Osteoblast (primary cell): ENCODE measurements around the gene SLC5A5. TPM values are rescaled to one million over a fixed set of nuclear protein-coding genes. Genes with fewer than 3 reads are reported as not detected.

ENCODE experiments used
- DNase-seq: peaks from one replicate; pipeline ENCODE4 v3.0.0; 2011; ENCODE audit warnings: low spot score, mixed read lengths; ENCODE audit not compliant: insufficient read length; ENCODE audit errors: missing footprints
- H2AFZ ChIP-seq: 2 replicates; pipeline ENCODE4 v1.6.0; 2011; ENCODE audit warnings: mild to moderate bottlenecking, low read length
- H3K27ac ChIP-seq: 2 replicates; pipeline ENCODE4 v1.5.1; 2011; ENCODE audit warnings: mild to moderate bottlenecking, low read depth, low read length, moderate library complexity
- H3K27me3 ChIP-seq: 2 replicates; pipeline ENCODE4 v1.6.0; 2012; ENCODE audit warnings: mild to moderate bottlenecking, control low read depth, inconsistent platforms, low read length, moderate library complexity; ENCODE audit not compliant: insufficient read depth
- H3K36me3 ChIP-seq: 2 replicates; pipeline ENCODE4 v1.5.1; 2011; ENCODE audit warnings: mild to moderate bottlenecking, low read length, control low read depth, moderate library complexity; ENCODE audit not compliant: insufficient read depth
- H3K4me1 ChIP-seq: 2 replicates; pipeline ENCODE4 v1.5.1; 2011; ENCODE audit warnings: mild to moderate bottlenecking, low read length, control low read depth, moderate library complexity; ENCODE audit not compliant: insufficient read depth
- H3K4me2 ChIP-seq: 2 replicates; pipeline ENCODE4 v1.6.0; 2011; ENCODE audit warnings: mild to moderate bottlenecking, low read length; ENCODE audit not compliant: insufficient read depth
- H3K4me3 ChIP-seq: fragments of 200-600 bp; sonication (generic); 3 replicates; pipeline ENCODE4 v1.5.1; 2012; ENCODE audit warnings: mild to moderate bottlenecking, low read length, inconsistent platforms; ENCODE audit not compliant: insufficient read depth
- H3K79me2 ChIP-seq: 2 replicates; pipeline ENCODE4 v1.6.0; 2012; ENCODE audit warnings: mild to moderate bottlenecking, low read length, control low read depth, inconsistent platforms; ENCODE audit not compliant: insufficient read depth
- H3K9me3 ChIP-seq: 2 replicates; pipeline ENCODE4 v1.5.1; 2011; ENCODE audit warnings: low read depth, low read length, control low read depth
- H4K20me1 ChIP-seq: 2 replicates; pipeline ENCODE4 v1.6.0; 2012; ENCODE audit warnings: mild to moderate bottlenecking, low read length, control low read depth; ENCODE audit not compliant: insufficient read depth
- CTCF ChIP-seq: IDR thresholded peaks from 2 replicates; pipeline ENCODE4 v1.5.1; 2011; ENCODE audit warnings: mild to moderate bottlenecking, low read depth, low read length, moderate library complexity; ENCODE audit errors: extremely low read depth
- total RNA-seq: library from RNA; depleted of rRNA; stranded (reverse); fragments of >200 nt; gene quantifications from 2 replicates; pipeline ENCODE4 v1.2.3, GENCODE V29; 2012

Gene SLC5A5
- total RNA-seq, 1 donor: under 0.01 TPM

- Histone ChIP-seq H3K9me3 (no peaks in the 10 kb centered on the region), H3K4me3 (no peak overlapping the region), H3K27me3 (no peaks in the 10 kb centered on the region), H3K36me3 (no peaks in the 10 kb centered on the region), H2AFZ (no peak overlapping the region), H3K4me1 (no peaks in the 10 kb centered on the region), H3K4me2 (no peak overlapping the region), H3K79me2 (no peaks in the 10 kb centered on the region), H4K20me1 (no peaks in the 10 kb centered on the region), H3K27ac (no peak overlapping the region)
- DNase-seq: peak; percentile 30
- no peak for TF ChIP-seq CTCF
These were observed 16.5 kb downstream of the SLC5A5 start for GRCh38 chr19:17888260-17888659.

GRCh38 chr19:17889609-17890214 lies 18.0 kb downstream of the SLC5A5 start:
- peak; percentile 97 for DNase-seq
- no peaks in the 10 kb centered on the region for H3K36me3 ChIP-seq
- TF ChIP-seq CTCF: no peak
- no peaks in the 10 kb centered on the region for H3K9me3 ChIP-seq
- H3K27me3 ChIP-seq: no peaks in the 10 kb centered on the region
- H3K79me2 ChIP-seq: no peaks in the 10 kb centered on the region
- no peaks in the 10 kb centered on the region for H4K20me1 ChIP-seq
- no peak overlapping the region for H3K4me2 ChIP-seq
- H3K4me3 ChIP-seq: no peak overlapping the region
- no peak overlapping the region for H2AFZ ChIP-seq
- H3K4me1 ChIP-seq: no peaks in the 10 kb centered on the region
- no peak overlapping the region for H3K27ac ChIP-seq

- Histone ChIP-seq H4K20me1 (no peaks in the 10 kb centered on the region), H3K36me3 (no peaks in the 10 kb centered on the region), H3K9me3 (no peaks in the 10 kb centered on the region), H3K79me2 (no peaks in the 10 kb centered on the region), H3K4me1 (no peaks in the 10 kb centered on the region), H3K27ac (no peak overlapping the region), H3K4me3 (no peak overlapping the region), H3K4me2 (no peak overlapping the region), H3K27me3 (no peaks in the 10 kb centered on the region), H2AFZ (no peak overlapping the region)
- no peak for TF ChIP-seq CTCF
- peak; percentile 60 for DNase-seq
These were observed 22.0 kb downstream of the SLC5A5 start for GRCh38 chr19:17893766-17894165.

- peak overlapping the region; percentile 47 for H2AFZ ChIP-seq
- no peak overlapping the region for H3K4me3 ChIP-seq
- H3K4me2 ChIP-seq: no peak overlapping the region
These were observed 31.0 kb downstream of the SLC5A5 start for GRCh38 chr19:17902701-17903100.

More at GRCh38 chr19:17902701-17903100, 31.0 kb downstream of the SLC5A5 start:
- Histone ChIP-seq H3K27me3 (no peaks in the 10 kb centered on the region), H3K9me3 (no peaks in the 10 kb centered on the region), H3K27ac (no peak overlapping the region), H3K36me3 (no peaks in the 10 kb centered on the region), H3K79me2 (no peaks in the 10 kb centered on the region), H3K4me1 (no peaks in the 10 kb centered on the region), H4K20me1 (no peaks in the 10 kb centered on the region)
- DNase-seq: peak; percentile 32
- no peak for TF ChIP-seq CTCF
